ENCODE data around the gene USP33.
"Not testable (repeated sequence)": the region's sequence is repeated elsewhere in the genome, so short reads cannot be mapped to it uniquely, and the experiment has no call there.

Gene USP33

DNA sequence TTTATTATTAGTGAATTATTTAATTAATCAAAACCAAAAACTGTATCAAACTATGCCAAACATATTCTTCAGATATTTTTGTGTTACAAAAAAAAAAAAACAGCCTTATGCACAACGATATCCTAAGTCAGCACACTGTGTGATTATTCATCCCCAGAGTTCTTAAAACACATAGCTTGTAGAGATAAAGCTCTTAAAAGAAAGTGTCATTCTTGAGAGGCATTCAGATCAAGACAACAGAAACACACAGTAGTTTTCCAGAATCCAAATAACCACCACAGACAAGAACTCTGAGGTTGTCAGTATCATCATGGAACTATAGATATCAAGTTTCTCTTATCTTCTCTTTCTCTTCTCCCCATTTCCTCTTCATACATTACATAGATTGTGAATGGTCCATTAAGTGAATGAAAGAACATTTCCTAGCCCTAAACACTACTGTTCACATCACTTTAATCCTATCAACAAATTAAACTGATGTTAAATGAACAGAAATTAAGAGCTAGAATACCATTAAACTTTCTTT is 90.7 kb downstream of the USP33 start:
- no peak for DNase-seq

DNA sequence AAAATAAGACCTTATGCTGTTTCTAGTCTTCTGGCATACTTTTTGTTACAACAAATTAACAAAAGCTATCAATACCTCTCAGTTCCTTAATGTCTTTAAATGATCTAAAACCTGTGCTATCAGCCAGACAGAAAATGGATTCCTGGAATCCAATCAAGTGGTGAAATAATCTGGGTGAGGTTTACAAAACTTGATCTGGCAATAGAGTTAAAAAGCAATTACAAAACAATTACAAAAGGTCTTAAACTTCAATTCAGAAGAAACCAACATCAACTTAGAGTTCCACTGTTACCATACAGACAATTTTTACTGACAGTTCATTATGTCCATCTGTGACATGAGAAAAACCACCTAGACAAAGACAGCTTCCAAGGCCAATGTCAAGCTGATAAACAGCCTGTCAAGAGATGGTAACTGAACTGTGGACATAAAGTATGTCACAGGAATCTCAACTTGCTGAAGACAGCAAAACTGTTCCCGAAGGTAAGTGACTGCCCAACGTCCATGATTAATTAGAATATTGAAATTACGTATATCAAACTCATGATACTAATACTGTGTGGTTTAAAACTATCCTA is 94.6 kb downstream of the USP33 start:
- DNase-seq: no peak

DNA sequence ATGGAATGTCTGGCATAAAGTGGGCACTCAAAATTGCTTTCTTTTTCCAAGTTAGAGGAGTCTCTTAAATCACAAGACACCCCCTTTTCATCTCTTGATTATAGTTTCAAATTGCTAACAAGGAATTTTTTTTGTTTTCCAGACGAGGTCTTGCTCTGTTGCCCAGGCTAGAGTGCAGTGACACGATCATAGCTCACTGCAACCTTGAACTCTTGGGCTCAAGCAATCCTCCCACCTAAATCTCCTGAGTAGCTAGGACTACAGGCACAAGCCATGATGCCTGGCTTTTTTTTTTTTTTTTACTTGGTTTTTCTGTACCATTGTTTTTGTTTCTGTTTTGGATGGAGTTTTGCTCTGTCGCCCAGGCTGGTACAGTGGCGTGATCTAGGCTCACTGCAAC is 98.0 kb downstream of the USP33 start:
- DNase-seq: no peak

DNA sequence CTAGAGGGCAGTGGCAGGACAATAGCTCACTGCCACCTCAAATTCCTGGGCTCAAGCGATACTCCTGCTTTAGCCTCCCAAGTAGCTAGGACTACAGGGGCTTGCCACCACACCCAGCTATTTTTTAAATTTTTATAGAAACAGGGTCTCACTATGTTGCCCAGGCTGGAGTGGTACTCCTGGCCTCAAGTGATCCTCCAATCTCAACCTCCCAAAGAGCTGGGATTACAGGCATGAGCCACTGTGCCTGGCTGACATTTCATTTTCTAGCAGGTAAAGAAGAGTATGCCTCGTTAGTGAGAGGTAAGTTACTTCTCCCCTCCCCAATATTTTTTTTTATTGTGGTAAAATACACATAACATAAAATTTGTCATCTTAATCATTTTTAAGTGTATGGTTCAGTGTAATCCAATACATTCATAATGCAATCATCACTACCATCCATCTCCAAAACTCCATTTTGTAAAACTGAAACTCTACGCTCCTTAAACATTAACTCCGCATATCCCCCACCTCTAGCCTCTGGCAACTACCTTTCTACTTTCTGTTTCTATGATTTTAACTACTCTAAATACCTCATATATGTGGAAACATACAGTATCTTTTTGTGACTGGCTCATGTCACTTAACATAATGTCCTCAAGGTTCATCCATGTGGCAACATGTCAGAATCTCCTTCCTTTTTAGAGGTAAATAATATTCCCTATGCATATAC is 99.6 kb downstream of the USP33 start:
- no peak for DNase-seq

DNA sequence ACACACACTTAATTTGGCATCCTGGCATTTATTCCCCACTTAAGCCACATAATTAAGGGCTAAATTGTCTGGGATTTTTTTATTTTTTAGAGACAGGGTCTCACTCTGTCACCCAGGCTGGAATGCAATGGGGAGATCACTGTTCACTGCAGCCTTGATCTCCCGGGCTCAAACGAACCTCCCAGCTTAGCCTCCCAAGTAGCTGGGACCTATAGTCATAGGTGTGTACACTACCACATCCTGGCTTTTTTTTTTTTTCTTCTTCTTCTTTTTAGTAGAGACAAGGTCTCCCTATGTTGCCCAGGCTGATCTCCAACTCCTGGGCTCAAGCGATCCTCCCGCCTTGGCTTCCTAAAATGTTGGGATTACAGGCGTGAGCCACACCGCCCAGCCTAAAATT is 101.4 kb downstream of the USP33 start:
- DNase-seq: no peak

DNA sequence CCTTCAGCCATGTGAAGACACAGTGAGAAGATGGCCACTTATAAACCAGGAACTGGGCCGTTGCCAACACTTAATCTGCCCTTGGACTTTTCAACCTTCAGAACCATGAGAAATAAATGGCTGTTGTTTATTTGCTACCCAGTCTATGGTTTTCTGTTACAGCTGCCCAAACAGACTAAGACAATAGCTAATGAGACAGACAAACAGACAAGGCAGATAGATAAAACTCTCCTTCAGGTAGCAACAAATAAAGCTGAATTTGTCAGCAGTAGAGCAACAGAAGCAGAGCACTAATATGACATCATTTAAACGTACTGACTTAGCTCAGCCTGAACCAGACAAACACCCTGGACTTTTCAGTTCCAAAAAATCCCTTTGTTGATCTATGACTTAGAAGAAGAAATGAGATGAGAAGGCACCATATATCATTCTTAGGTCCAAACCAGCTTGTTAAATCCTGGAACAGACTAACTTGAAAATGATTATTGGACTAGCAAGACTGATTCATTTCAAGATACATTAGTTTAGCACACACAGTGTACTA is 104.1 kb downstream of the USP33 start:
- DNase-seq: no peak

DNA sequence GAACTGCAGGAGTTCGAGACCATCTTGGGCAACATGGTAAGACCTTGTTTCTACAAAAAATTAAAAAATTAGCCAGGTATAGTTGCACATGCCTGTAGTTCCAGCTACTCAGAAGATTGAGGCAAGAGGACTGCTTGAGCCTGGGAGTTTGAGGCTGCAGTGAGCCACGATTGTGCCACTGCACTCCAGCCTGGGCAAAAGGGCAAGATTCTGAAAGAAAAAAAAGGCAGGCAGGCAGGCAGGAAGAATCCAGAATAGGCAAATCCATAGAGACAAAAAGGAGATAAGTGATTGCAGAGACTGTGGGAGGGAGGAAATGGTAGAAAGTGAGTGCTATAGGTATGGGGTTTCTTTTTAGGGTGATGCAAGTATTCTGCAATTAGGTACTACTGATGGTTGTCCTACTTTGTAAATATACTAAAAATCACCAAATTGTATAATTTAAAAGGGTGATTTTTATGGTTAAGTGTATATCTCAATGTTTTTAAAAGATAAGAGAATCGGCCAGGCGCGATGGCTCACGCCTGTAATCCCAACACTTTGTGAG is 106.6 kb downstream of the USP33 start:
- no peak for DNase-seq

DNA sequence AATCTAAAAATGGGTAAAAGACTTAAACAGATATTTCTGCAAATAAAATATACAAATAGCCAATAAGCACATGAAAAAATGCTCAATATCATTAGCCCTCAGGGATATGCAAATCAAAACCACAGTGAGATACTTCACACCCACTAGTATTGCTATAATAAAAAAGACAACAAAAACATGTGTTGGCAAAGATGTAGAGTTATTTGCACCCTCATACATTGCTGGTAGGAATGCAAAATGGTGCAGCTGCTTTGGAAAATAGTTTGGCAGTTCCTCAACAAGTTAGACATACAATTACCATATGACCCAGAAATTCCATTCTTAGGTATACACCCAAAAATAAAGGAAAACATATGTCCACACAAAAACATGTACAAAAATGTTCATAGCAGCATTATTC is 107.4 kb downstream of the USP33 start:
- no peak for DNase-seq

DNA sequence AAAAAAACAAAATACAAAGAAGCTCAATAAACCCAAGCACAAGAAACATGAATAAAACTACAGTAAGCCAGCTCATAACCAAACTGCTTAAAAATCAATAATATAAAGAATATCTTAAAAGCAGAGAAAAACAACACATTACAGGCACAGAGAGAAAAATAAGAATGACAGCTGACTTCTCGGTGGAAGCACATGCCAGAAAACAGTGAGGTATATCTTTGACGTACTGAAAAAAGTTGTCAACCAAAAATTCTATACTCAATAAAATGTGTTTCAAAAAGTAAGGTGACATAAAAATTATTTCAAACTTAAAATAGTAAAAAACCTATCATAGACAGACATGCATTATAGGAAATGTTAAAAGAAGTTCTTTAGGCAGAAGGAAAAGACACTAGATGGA is 110.5 kb downstream of the USP33 start:
- no peak for DNase-seq

DNA sequence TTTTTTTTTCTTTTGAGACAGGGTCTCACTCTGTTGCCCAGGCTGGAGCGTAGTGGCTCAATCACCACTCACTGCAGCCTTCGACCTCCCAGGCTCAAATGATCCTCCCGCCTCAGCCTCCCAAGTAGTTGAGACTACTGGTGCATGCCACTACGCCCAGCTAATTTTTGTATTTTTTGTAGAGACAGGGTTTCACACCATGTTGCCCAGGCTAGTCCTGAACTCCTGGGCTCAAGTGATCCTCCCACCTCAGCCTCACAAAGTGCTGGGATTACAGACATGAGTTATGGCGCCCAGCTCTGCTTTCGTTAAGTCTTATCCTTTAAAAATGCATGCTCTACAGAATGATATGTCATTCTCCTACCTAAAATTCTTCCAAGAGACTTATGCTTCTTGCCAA is 113.4 kb downstream of the USP33 start:
- DNase-seq: not testable (repeated sequence)

Measured in activated effector memory CD4-positive, alpha-beta T cell treated with Interleukin-2 at 50 U/mL for 16 hours (primary cell).